ENCODE data around the gene B4GALNT4.
"Not testable (repeated sequence)": the region's sequence is repeated elsewhere in the genome, so short reads cannot be mapped to it uniquely, and the experiment has no call there.

The B4GALNT4 gene

DNA sequence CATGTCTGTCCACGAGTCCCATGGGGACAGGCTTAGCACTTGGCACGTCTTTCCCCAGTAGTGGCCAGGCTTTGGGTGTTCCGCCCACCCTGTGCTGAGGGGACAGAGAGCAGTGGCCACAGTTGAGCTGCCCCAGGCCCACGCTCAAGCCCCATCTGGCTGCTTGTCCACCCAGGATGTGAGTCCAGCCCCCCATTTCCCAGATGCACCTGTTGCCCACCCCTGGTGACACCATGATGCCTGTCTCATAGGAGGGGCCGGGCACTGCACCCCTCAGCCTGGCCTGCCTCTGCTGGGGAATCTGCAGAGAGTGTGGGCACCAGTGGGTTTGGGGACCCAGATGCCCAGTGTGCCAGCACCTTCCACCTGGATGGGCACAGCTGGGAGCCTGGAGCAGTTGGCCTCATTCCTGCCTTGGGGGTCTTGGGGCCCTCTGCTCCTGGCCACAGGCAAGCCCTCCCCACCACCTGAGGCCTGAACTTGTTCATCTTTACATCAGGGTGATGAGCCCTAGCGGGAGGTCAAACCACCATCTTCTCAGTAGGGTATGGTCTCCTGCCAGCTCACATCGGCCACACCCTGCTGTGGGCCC, 39.8 kb downstream of the B4GALNT4 start:
- no peak for DNase-seq

DNA sequence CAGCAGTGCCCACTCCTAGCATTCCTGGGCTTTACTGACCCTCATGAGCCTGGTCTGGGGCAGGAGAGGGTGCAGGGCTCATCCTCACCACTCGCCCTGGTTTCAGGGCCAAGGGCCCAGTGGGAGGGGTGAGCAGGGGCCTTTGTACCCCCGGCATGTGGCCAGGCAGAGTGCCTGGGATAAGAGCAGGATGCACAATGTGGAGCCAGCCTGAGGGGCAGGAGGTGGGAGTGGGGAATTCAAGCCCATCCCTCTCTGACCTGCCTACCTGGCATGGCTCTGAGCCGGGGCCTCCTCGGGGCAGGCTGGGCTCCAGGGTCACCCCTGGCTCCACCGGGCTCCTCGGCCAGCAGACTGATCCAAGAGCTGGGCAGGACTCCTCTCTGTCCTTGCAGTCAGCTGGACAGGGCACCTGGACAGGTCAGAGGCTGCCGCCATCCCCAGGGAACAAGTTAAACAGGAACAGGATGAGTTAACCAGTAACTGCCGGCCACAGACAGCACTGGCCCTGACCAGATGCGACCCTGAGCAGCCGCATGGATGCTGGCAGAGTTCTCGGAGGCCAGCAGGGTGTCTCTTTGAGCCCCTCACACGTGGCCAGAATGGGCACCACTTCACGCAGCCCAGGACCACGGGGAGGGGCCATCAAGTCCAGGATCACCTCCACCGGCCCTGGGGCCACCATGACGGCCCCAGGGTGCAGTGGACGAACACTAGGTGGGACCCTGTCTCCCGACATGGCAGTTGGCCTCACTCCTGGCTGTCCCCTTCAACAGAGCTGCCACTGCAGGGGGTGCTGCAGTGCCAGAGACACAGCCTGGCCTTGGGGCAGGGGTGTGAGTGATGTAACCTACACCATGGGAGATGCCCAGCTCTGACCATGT, 40.5 kb downstream of the B4GALNT4 start:
- no peak for DNase-seq

DNA sequence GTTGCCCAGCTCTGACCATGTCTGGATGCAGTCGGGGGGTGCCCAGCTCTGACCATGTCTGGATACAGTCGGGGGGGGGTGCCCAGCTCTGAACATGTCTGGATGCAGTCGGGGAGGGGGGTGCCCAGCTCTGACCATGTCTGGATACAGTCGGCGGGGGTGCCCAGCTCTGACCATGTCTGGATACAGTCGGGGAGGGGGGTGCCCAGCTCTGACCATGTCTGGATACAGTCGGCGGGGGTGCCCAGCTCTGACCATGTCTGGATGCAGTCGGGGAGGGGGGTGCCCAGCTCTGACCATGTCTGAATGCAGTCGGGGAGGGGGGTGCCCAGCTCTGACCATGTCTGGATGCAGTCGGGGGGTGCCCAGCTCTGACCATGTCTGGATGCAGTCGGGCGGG, 41.4 kb downstream of the B4GALNT4 start:
- DNase-seq, result not testable (repeated sequence)

DNA sequence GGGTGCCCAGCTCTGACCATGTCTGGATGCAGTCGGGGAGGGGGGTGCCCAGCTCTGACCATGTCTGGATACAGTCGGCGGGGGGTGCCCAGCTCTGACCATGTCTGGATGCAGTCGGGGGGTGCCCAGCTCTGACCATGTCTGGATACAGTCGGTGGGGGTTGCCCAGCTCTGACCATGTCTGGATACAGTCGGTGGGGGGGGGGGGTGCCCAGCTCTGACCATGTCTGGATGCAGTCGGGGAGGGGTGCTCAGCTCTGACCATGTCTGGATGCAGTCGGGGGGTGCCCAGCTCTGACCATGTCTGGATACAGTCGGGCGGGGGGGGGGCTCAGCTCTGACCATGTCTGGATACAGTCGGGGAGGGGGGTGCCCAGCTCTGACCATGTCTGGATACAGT, 42.2 kb downstream of the B4GALNT4 start:
- not testable (repeated sequence) for DNase-seq

DNA sequence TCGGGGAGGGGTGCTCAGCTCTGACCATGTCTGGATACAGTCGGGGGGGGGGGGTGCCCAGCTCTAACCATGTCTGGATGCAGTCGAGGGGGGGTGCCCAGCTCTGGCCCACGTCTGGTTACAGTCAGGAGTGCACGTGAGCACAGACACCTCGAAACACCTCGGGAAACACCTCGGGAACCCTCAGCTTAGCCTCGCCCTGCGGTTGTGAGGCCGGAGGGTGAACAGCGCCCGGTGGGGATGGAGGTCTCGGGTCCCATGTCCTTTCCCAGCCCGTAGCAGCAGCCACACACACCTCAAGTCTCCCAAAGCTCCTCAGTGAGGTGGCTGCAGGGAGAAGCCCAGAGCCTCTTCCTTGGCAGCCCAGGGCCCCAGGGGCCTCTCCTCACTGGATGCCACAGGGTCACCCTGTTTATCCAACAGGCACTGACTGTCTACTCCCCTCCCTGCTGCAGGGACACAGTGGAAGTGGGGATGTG, 43.4 kb downstream of the B4GALNT4 start:
- no peak for DNase-seq

DNA sequence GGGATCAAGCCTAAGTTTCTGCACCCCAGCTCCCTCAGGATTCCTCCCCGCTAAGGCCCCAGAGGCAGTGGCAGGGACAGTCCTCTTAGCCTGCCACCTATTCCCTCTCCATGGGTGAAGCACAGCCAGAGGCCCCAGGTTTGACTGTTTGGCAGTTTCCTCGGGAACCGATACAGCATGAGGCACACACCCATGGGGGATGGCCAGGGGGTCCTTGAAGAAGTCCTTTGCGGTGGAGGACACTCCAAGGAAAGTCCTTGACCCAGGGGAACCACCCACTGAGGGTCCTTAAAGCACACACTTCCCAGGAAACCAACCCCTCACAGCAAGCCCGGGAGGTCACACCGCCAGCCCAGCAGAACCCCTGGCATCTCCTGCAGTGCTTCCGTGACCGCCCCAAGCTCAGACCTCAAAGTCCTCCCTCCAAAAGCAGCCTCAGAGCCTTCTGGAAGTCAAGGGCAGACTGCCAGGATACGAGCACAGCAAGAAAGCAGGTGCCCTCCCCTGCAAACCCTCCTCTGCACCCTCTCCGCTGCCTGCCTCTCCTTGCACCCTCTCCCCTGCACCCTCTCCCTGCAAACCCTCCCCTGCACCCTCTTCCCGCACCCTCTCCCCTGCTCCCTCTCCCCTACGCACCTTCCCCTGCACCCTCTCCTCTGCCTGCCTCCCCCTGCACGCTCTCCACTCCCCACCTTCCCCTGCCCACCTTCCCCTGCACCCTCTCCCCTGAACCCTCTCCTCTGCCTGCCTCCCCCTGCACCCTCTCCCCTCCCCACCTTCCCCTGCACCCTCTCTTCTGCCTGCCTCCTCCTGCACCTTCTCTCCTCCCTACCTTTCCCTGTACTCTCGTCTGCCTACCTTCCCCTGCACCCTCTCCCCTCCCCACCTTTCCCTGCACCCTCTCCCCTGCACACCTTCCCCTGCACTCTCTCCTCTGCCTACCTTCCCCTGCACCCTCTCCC, 44.1 kb downstream of the B4GALNT4 start:
- DNase-seq, result no peak

DNA sequence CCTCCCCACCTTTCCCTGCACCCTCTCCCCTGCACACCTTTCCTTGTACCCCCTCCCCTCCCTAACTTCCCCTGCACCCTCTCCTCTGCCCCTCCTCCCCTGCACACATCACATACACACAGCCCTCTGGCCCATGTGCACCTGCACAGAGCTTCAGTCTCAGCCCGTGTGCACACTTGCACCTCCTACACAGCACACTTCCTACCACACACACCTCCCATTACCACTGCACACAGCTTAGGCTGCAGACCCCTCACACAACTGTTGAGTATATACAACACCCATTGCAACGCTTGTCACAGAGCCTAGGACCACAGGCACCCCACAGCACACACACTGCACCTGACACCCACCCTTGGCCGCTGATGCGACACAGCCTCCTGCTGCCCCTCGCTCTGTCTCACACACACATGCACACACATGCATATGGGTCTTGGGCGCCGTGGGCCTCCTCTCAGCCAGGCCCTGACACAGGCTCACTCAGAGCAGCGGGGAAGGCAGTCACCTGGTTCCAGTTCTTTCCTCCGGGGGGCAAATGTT, 45.1 kb downstream of the B4GALNT4 start:
- no peak for DNase-seq

DNA sequence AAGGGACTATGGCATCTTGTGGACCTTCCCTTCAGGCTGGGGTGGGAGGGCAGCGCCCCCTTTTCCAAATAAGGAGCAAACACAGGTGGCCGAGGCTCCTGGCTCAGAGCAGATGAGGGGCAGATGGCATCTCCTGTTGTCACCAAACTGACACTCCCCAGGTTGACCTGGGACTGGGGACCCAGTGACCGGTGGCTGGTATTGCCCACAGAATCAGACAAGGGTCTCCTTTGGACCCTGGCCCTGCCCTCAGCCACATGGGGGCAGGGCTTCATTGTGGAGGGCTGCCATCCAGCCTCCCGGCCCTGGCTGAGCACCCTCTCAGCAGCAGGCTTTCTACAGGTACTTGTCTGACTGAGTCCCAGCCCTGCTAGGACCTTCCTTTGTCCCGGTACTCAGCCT, 46.3 kb downstream of the B4GALNT4 start:
- DNase-seq, result no peak

DNA sequence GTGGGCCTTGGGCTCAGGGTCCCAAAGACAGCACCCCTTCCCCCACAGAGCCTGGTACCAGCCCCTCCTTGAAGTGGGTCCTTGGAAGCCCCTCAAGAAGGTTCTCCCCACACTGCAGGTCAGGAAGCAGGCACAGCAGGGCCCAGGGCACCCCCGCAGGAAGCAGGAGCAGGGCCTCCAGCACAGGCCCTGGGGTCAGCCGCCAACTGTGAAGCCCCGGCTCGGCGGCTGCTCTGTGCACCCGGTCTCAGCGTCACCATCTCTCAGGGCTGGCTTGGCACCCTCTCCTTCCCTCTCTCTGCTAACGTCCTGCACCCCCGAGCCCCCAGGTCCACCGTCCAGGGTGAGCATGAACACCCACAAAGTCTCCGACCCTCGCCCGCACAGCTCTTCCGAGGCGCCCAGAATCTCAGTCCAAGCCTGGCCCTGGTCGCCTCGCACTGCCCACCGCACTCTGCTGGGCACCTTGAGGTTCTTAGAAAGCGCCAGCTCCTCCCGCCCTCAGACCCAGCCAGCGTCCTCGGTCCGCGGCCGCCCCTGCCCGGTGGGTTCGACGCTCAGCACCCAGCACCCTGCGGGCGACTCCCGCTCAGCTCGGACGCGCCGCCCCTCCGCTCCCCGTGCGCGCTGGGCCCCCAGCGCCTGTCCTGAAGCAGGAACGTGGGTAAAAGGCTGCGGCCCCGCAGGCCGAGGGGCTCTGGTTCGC, 46.9 kb downstream of the B4GALNT4 start:
- no peak for DNase-seq

DNA sequence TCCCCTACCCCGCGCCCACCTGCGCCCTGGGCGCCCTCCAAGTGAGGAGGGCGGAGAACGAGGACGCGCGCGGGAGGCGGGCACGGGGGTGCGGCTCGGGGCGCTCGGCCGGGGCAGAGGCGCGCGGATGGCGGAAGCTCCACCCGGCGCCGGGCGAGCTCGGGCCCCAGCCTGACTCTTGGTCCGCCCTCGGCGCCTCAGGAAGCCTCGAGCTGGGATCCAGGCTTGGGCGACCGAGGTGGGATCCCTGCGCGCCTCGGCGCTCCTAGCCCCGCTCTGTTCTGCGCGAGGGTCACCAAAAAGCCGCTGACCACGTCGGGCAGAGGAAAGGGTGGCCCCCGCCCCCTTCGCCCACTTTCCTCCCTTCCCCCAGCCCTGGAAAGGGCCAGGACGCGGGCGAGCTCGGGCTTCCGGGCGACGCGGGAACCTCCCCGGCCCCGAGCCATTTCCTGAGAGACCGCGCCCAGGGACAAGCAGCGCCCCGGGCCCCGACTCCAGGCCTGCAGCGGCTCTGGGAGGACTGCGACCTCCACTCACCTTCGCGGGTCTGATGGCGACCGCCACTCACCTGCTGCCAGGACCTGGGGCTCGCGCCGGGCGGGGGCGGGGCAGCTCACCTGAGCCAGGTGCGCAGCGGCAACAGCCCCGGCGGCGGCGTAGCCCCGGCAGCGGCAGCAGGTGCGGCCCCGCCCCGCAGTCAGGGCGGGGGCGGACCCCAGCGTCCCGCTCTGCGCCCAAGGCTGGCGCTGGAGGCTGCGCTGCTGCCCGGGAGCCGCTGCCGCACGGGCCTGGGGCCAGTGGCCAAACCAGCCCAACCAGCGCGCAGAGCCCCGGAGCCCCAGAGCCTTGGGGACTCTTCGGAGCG, 47.7 kb downstream of the B4GALNT4 start:
- peak; percentile 43 for DNase-seq

DNA sequence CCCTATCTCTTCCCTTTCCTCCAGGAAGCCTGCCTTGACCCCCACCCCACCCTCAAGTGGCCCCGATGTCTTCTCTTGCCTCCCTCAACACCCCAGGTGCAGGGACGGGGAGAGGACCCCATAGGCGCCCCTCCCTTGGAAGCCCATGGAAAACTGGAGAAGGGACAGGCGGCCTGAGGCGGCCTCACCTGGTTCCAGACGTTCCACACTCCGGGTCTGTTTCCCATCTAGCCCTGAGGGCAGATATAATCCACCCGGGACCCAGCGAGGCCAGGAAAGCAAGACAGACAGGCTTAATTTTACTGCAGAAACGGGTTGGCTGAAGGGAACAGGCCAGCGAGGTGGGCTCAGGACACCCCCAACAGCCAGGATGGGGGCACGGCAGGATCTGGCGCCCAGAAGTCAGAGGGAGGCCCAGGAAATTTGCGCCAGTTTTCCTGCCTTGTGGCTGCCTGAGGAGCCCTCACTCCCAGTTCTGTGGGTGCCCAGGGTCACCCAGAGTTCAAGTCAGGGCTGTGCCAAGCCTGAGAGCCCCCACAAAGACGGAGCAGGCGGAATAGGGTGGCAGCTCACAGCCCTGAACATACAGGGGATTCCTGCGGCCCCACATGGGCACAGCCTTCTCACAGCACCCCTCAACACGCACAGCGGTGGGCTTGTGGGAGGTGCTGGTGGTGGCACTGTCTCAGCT, 48.5 kb downstream of the B4GALNT4 start:
- DNase-seq, result no peak

DNA sequence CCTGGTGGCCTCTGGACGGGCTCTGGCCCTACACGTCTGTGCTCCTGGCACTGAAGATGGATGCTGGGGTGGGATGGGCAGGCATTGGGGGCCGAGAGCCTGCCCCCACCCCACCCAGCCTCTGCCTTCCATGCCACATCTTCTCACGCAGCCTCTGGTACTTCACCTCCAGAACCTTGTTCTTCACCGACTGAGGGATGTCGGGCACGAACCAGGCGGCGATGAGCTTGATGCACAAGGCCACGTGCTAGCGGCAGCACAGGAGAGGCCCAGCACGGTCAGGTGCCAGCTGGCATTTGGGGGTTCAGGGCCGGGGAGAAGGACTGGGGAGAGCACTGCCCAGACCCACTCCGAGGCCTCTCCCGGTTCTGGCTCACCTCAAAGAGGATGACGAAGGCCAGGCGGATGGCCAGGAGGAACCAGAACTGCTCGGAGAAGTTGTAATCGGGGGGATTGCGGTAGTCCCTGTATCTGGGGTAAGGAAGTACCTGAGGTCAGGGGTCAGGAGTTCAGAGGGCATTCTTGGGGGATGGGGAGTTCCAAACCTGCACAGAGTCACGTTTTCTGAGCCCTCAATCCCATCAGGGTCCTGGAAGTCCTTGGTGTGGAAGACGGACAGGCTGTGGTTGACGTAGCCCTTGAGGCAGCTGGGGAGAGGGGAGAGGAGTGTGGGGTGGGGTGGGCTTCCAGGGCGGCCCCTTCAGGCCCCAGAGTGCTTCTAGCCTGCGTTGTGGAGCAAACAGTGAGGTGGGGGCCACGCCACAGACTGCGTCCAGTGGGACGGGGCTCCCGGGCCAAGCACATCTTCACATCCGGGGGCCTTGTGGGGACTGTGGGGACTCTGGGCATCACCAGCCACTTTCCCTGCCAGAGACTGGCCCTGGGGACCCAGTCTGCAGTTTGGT, 49.3 kb downstream of the B4GALNT4 start:
- DNase-seq, result no peak

DNA sequence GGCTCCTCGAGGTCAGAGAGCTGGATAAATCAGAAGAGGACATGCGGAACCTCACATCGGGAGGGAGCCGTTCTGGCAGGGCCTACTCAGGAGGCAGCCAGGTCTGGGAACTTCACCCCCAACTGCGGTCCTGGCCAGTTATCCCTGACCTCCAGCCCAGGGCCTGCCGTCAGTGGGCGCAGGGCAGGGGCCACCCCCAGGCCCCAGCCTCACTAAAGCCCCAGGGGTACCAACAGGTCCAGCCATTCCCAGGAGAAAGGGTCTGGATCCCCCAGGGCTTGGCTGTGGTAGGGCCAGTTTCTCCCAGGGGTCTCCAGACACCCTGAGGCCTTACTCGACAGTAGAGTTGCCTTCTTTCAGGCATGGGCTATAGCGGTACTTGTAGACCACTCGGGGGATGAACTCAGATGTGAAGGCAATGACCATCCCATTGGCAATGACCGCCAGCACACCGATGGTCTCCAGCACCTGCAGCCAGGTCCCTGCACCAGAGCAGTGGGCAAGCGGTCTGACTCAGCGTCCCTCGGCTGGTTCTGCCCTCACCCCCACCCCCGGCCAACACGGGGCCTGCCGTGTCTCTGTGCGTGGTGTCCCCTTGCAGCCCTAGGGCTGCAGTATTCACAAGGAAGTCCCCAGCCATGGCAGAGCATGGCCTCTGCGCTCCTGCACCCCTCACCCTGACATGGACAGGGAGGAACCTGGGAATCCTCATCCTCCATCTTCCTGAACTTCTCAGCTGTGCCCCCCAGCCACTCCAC, 50.1 kb downstream of the B4GALNT4 start:
- DNase-seq, result no peak

DNA sequence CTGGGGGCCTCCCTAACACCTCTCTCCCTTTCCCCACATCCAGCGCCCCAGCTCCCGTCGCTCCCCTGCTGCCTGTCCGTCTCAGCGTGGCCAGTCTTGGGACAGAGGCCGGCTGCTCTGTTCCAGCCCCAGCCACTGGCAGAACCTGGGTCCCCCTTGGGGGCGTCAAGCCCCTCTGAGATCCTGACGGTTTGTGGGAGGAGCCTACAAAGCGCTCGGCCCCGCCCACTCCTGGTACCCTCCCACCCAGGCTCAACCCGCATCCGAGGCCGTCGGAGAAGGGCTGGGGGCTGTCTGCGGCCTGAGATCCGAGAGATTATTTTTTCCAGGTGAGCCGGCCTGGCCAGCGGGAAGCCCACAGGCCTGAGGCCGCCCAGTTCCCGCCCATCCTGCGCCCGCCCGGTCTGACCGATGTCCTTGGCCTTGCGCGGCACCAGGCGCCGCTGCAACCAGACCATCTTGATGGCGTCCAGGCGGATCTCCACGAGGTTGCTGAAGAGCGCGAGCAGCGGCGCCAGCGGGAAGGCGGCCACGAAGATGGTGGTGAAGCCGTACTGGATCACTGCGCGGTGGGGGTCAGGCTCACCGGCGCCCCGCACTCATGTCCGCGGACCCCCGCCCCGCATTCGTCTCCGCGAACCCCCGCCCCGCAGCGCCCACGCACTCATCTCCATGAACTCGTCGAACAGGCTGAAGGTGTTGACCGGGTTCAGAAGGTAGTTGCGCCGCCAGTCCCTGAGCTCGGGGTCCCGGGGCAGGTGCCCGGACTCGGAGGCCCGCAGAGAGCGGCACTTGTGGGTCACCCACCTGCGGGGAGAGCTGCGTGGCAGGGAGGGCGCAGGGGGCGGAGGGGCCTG, 51.0 kb downstream of the B4GALNT4 start:
- DNase-seq, result no peak

DNA sequence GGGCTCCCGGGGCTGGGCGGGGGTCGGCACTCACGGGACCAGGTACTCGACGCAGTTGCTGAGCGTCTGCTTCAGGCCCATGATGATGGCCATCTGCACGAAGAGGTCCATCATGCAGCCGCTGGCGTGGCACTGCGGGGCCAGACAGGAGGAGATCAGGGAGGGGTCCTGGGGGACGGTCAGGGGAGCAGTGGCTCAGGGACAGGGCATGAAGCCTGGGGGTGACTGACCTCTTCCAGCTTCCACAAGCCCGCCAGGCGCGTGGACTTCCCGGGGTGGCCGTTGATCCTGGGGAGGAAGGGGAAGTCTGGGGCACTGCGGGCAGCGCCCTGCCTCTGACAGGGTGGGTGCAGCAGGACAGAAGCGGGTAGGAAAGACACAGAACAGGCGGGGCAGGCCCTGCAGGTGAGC, 51.6 kb downstream of the B4GALNT4 start:
- no peak for DNase-seq

DNA sequence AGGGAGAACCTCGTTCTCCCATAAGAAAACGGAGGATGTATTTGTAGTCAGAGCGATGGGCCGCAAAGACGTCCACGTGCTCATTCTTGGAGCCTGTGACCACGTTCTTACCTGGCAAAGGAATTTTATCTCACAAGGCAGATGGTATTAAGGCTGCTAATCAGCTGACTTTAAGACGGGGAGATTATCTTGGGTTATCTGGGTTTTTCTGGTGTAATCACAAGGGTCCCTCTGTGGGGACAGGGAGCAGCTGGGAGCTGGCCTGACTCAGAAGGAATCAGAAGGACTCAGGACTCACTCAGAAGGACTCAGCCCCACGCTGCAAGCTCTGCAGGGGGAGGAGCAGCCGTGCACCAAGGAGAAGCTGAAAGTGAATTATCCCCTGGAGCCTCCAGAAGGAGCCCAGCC, 53.0 kb downstream of the B4GALNT4 start:
- no peak for DNase-seq

DNA sequence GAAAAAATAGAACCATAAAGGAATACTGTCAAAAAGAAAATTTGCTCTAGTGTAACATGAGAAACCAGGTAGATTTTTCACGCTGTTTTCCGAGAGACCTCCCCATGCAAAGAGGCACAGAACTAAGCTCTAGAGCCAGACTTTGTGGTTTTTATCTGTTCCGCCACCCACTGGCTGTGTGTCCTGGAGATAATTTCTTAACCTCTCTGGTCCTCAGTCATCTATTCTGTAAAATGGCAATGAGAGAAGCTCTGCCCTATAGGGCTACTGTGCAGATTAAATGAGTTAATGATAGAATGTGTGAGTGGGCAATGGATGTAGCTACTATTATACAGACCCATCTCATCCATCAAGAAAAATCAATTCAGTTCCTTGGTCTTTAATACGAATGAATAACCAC, 54.9 kb downstream of the B4GALNT4 start:
- no peak for DNase-seq

DNA sequence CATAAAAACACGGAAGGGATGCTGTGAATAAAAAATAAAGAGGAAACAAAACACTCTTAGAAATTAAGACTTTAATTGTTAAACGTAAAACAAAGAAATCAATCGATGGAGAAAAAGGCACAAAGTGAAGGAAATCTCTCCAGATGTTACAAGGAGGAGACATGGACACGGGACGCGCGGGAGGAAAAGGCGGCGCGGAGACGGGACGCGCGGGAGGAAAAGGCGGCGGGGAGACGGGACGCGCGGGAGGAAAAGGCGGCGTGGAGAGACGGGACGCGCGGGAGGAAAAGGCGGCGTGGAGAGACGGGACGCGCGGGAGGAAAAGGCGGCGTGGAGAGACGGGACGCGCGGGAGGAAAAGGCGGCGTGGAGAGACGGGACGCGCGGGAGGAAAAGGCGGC, 55.5 kb downstream of the B4GALNT4 start:
- DNase-seq, result not testable (repeated sequence)

All from activated gamma-delta T cell treated with Interleukin-2 at 50 U/mL for 16 hours (primary cell).